Liver (tissue), 9 donors: ENCODE results near the gene SPAG9. TPM values are rescaled to one million over a fixed set of nuclear protein-coding genes. Genes with fewer than 3 reads are reported as not detected.

Experiments
- DNase-seq: peaks from one replicate; pipeline ENCODE4 v3.0.0-alpha.2; 2017; ENCODE audit warnings: low spot score
- H3K27ac ChIP-seq, 2 donors: one replicate each; pipeline ENCODE4 v1.7.0; 2013; ENCODE audit warnings: inconsistent platforms in 2 of 2, low read length in 2 of 2, control low read depth in 1 of 2, low read depth in 1 of 2, mild to moderate bottlenecking in 1 of 2
- H3K27me3 ChIP-seq, 4 donors: one replicate each; pipeline versions ENCODE4 v1.6.1 to v1.7.0; 2013; ENCODE audit warnings: low read length in 3 of 4, inconsistent platforms in 1 of 4, mild to moderate bottlenecking in 1 of 4, moderate library complexity in 1 of 4; ENCODE audit not compliant: control insufficient read depth in 4 of 4, insufficient read depth in 4 of 4
- H3K36me3 ChIP-seq, 4 donors: one replicate each; pipeline versions ENCODE4 v1.6.1 to v1.7.0; 2013; ENCODE audit warnings: low read length in 3 of 4, mild to moderate bottlenecking in 3 of 4, low read depth in 1 of 4, moderate library complexity in 1 of 4; ENCODE audit not compliant: control insufficient read depth in 4 of 4, insufficient read depth in 3 of 4
- H3K4me1 ChIP-seq, 4 donors: one replicate each; pipeline versions ENCODE4 v1.6.1 to v1.7.0; 2013; ENCODE audit warnings: low read length in 3 of 4, mild to moderate bottlenecking in 3 of 4, moderate library complexity in 1 of 4; ENCODE audit not compliant: control insufficient read depth in 4 of 4, insufficient read depth in 4 of 4
- H3K4me3 ChIP-seq, 3 donors: one replicate each; pipeline versions ENCODE4 v1.6.1 to v1.7.0; 2013; ENCODE audit warnings: low read length in 3 of 3, control low read depth in 1 of 3, low read depth in 1 of 3, mild to moderate bottlenecking in 1 of 3
- H3K9ac ChIP-seq, 2 donors: one replicate each; pipeline ENCODE4 v1.7.0; 2013; ENCODE audit warnings: low read length in 2 of 2, mild to moderate bottlenecking in 2 of 2, moderate library complexity in 2 of 2, control low read depth in 1 of 2, low read depth in 1 of 2
- H3K9me3 ChIP-seq, 4 donors: one replicate each; pipeline versions ENCODE4 v1.6.1 to v1.7.0; 2013; ENCODE audit warnings: low read length in 3 of 4; ENCODE audit not compliant: control insufficient read depth in 4 of 4
- ATF3 ChIP-seq: IDR thresholded peaks from 2 replicates; pipeline ENCODE4 v1.6.1; 2016; ENCODE audit warnings: antibody characterized with exemption
- CTCF ChIP-seq: fragments of 150-350 bp; IDR thresholded peaks from 2 replicates; pipeline ENCODE4 v1.5.1; 2017; ENCODE audit warnings: improper control_type of control experiment, low read depth, low read length; ENCODE audit not compliant: missing input control
- EGR1 ChIP-seq, 2 donors: IDR thresholded peaks; 2 replicates each; pipeline ENCODE4 v1.6.1; 2016 to 2018; ENCODE audit warnings: antibody characterized with exemption in 2 of 2, low read depth in 2 of 2
- FOXA1 ChIP-seq: IDR thresholded peaks from 2 replicates; pipeline ENCODE4 v1.6.1; 2016; ENCODE audit warnings: antibody characterized with exemption
- FOXA2 ChIP-seq: IDR thresholded peaks from 2 replicates; pipeline ENCODE4 v1.6.1; 2016; ENCODE audit warnings: antibody characterized with exemption
- GABPA ChIP-seq, 2 donors: IDR thresholded peaks in 1 of 2; conservative IDR thresholded peaks in 1 of 2; 2 replicates each; pipeline ENCODE4 v1.6.1; 2016; ENCODE audit warnings: antibody characterized with exemption in 2 of 2, mild to moderate bottlenecking in 1 of 2, moderate library complexity in 1 of 2
- HNF4A ChIP-seq, 2 donors: conservative IDR thresholded peaks; 2 replicates each; pipeline ENCODE4 v1.6.1; 2016; ENCODE audit warnings: antibody characterized with exemption in 2 of 2, mild to moderate bottlenecking in 2 of 2
- HNF4G ChIP-seq: IDR thresholded peaks from 2 replicates; pipeline ENCODE4 v1.6.1; 2016; ENCODE audit warnings: antibody characterized with exemption
- JUND ChIP-seq, 2 donors: IDR thresholded peaks; 2 replicates each; pipeline ENCODE4 v1.6.1; 2016; ENCODE audit warnings: antibody characterized with exemption in 2 of 2
- NR2F2 ChIP-seq: IDR thresholded peaks from 2 replicates; pipeline ENCODE4 v1.6.1; 2016; ENCODE audit warnings: antibody characterized with exemption
- RAD21 ChIP-seq, 2 donors: IDR thresholded peaks; 2 replicates each; pipeline ENCODE4 v1.6.1; 2016; ENCODE audit warnings: antibody characterized with exemption in 2 of 2, mild to moderate bottlenecking in 2 of 2
- RXRA ChIP-seq, 2 donors: IDR thresholded peaks; 2 replicates each; pipeline ENCODE4 v1.6.1; 2017 to 2018; ENCODE audit warnings: antibody characterized with exemption in 2 of 2, mild to moderate bottlenecking in 1 of 2
- SP1 ChIP-seq: IDR thresholded peaks from 2 replicates; pipeline ENCODE4 v1.6.1; 2018; ENCODE audit warnings: antibody characterized with exemption, mild to moderate bottlenecking
- TAF1 ChIP-seq: conservative IDR thresholded peaks from 2 replicates; pipeline ENCODE4 v1.6.1; 2016; ENCODE audit warnings: antibody characterized with exemption, mild to moderate bottlenecking
- YY1 ChIP-seq: IDR thresholded peaks from 2 replicates; pipeline ENCODE4 v1.6.1; 2016; ENCODE audit warnings: antibody characterized with exemption, mild to moderate bottlenecking
- ZBTB33 ChIP-seq: IDR thresholded peaks from 2 replicates; pipeline ENCODE4 v1.6.1; 2016; ENCODE audit warnings: antibody characterized with exemption
- WGBS: extraction: QIAGEN DNeasy Blood & Tissue Kit; methylation state at CpG from one replicate; pipeline ENCODE4 v1.1.7; 2013; 5-methylcytosine and 5-hydroxymethylcytosine counted together
- polyA plus RNA-seq, 2 donors: library from polyadenylated mRNA; stranded (reverse) in 1 of 2; unstranded in 1 of 2; fragments of 200-250 nt in 1 of 2; fragments of >200 nt in 1 of 2; fragmentation: Nextera tagmentation in 1 of 2; extraction: Ambion mirVana in 1 of 2; gene quantifications; one replicate each; pipeline versions ENCODE4 v1.2.1 to v1.2.3, GENCODE V29; 2013 to 2015
- total RNA-seq, 2 donors: library from RNA; depleted of rRNA; stranded (reverse); fragments of >200 nt; gene quantifications; one replicate each; pipeline ENCODE4 v1.2.3, GENCODE V29; 2014
- TF ChIP-seq, protein P1 (sequence below): IDR thresholded peaks from 2 replicates; pipeline ENCODE4 v1.6.1; 2016; ENCODE audit warnings: antibody characterized with exemption
- TF ChIP-seq, protein P2 (sequence below): IDR thresholded peaks from 2 replicates; pipeline ENCODE4 v1.6.1; 2016; ENCODE audit warnings: antibody characterized with exemption, mild to moderate bottlenecking
- donor health status: healthy.
- donor health status: healthy.
- donor health status: healthy.
- donor health status: healthy.
- donor health status: healthy.

Gene SPAG9
- total and polyA plus RNA-seq, 4 donors: 12.0 to 94.0 (median 18.4) TPM

- Histone ChIP-seq H3K36me3 (peaks cover 3 to 38% (median 23%) of the 10 kb centered on the region in 4 donors), H3K9me3 (no peaks in the 10 kb centered on the region), H3K4me3 (no peak overlapping the region), H3K4me1 (peaks cover 2 to 12% (median 4%) of the 10 kb centered on the region in 4 donors), H3K27ac (no peak overlapping the region), H3K9ac (no peak overlapping the region), H3K27me3 (no peaks in the 10 kb centered on the region)
- WGBS: 98% methylated on average over 5 of the region's 5 CpGs
- DNase-seq: no peak
- no peak for TF ChIP-seq JUND (IDR thresholded peaks at IDR 0.05)
These were observed 148.1 kb downstream of the SPAG9 start for GRCh38 chr17:50972577-50972976.

- Histone ChIP-seq H3K27ac (no peak overlapping the region), H3K4me1 (peaks cover 2 to 24% (median 12%) of the 10 kb centered on the region in 4 donors), H3K27me3 (no peaks in the 10 kb centered on the region), H3K9me3 (no peaks in the 10 kb centered on the region), H3K4me3 (no peak overlapping the region), H3K9ac (no peak overlapping the region), H3K36me3 (peaks cover 0 to 28% (median 3%) of the 10 kb centered on the region in 4 donors)
- DNase-seq: no peak
- TF ChIP-seq YY1: no peak
- no peak for TF ChIP-seq RAD21 (IDR thresholded peaks at IDR 0.05)
- TF ChIP-seq FOXA1: no peak
- TF ChIP-seq, protein P1, sequence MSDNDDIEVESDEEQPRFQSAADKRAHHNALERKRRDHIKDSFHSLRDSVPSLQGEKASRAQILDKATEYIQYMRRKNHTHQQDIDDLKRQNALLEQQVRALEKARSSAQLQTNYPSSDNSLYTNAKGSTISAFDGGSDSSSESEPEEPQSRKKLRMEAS: no peak
- TF ChIP-seq EGR1 (IDR thresholded peaks at IDR 0.05; ENCODE audit: low read depth in 2 of 2): no peak
- no peak for TF ChIP-seq ZBTB33
- TF ChIP-seq ATF3: no peak
- TF ChIP-seq JUND (IDR thresholded peaks at IDR 0.05): no peak
- TF ChIP-seq NR2F2: no peak
- TF ChIP-seq RXRA (IDR thresholded peaks at IDR 0.05): no peak
- no peak for TF ChIP-seq TAF1
- TF ChIP-seq CTCF: no peak
- no peak for TF ChIP-seq HNF4A (conservative IDR thresholded peaks at IDR 0.05)
- TF ChIP-seq, protein P2, sequence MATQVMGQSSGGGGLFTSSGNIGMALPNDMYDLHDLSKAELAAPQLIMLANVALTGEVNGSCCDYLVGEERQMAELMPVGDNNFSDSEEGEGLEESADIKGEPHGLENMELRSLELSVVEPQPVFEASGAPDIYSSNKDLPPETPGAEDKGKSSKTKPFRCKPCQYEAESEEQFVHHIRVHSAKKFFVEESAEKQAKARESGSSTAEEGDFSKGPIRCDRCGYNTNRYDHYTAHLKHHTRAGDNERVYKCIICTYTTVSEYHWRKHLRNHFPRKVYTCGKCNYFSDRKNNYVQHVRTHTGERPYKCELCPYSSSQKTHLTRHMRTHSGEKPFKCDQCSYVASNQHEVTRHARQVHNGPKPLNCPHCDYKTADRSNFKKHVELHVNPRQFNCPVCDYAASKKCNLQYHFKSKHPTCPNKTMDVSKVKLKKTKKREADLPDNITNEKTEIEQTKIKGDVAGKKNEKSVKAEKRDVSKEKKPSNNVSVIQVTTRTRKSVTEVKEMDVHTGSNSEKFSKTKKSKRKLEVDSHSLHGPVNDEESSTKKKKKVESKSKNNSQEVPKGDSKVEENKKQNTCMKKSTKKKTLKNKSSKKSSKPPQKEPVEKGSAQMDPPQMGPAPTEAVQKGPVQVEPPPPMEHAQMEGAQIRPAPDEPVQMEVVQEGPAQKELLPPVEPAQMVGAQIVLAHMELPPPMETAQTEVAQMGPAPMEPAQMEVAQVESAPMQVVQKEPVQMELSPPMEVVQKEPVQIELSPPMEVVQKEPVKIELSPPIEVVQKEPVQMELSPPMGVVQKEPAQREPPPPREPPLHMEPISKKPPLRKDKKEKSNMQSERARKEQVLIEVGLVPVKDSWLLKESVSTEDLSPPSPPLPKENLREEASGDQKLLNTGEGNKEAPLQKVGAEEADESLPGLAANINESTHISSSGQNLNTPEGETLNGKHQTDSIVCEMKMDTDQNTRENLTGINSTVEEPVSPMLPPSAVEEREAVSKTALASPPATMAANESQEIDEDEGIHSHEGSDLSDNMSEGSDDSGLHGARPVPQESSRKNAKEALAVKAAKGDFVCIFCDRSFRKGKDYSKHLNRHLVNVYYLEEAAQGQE: no peak
- no peak for TF ChIP-seq SP1
- TF ChIP-seq FOXA2: no peak
- TF ChIP-seq HNF4G: no peak
- TF ChIP-seq GABPA (IDR thresholded peaks at IDR 0.05 in 1 of 2, conservative IDR thresholded peaks at IDR 0.05 in 1 of 2): no peak
- 77% methylated on average over 1 of the region's 1 CpG for WGBS
These were observed 152.9 kb downstream of the SPAG9 start for GRCh38 chr17:50967795-50968194.
